GM23338 (cell line): ENCODE data around the gene MEIS3. TPM values are rescaled to one million over a fixed set of nuclear protein-coding genes. Genes with fewer than 3 reads are reported as not detected.

ENCODE experiments used
- ATAC-seq: fragments of 200-7000 bp; cut with Tn5 transposase; 3 replicates; pipeline ENCODE4 v1.9.1; 2020
- DNase-seq: peaks from one replicate; pipeline ENCODE4 v3.0.0-alpha.2; 2015; ENCODE audit warnings: low spot score
- H2AFZ ChIP-seq: fragments of 200-600 bp; sonication (generic); 2 replicates; pipeline ENCODE4 v1.8.0; 2016; ENCODE audit warnings: antibody characterized with exemption, mild to moderate bottlenecking, moderate library complexity
- H3F3A ChIP-seq: fragments of 200-600 bp; sonication (generic); replicated peaks from 2 replicates; pipeline ENCODE4 v1.8.0; 2017; ENCODE audit warnings: antibody characterized with exemption, mixed run types, low read depth
- H3K27ac ChIP-seq: fragments of 200-600 bp; sonication (generic); 2 replicates; pipeline ENCODE4 v1.6.1; 2016; ENCODE audit warnings: low read depth
- H3K27me3 ChIP-seq: fragments of 200-600 bp; sonication (generic); 2 replicates; pipeline ENCODE4 v1.8.0; 2016; ENCODE audit warnings: mild to moderate bottlenecking, mixed run types, moderate library complexity; ENCODE audit not compliant: insufficient read depth
- H3K36me3 ChIP-seq: fragments of 200-600 bp; sonication (generic); 2 replicates; pipeline ENCODE4 v1.8.0; 2016; ENCODE audit warnings: mild to moderate bottlenecking; ENCODE audit not compliant: insufficient read depth
- H3K4me1 ChIP-seq: fragments of 200-600 bp; sonication (generic); 2 replicates; pipeline ENCODE4 v1.8.0; 2016; ENCODE audit warnings: mild to moderate bottlenecking, moderate library complexity; ENCODE audit not compliant: insufficient read depth
- H3K4me2 ChIP-seq: fragments of 200-600 bp; sonication (generic); 2 replicates; pipeline ENCODE4 v1.7.1; 2017; ENCODE audit warnings: mixed run types
- H3K4me3 ChIP-seq: fragments of 200-600 bp; sonication (generic); 2 replicates; pipeline ENCODE4 v1.6.1; 2016; ENCODE audit warnings: mixed run types
- H3K79me2 ChIP-seq: fragments of 200-600 bp; sonication (generic); replicated peaks from 2 replicates; pipeline ENCODE4 v1.8.0; 2017; ENCODE audit warnings: mild to moderate bottlenecking; ENCODE audit not compliant: insufficient read depth
- H3K9me2 ChIP-seq: fragments of 200-600 bp; sonication (generic); 2 replicates; pipeline ENCODE4 v1.8.0; 2017; ENCODE audit not compliant: insufficient read depth
- H4K20me1 ChIP-seq: fragments of 200-600 bp; sonication (generic); replicated peaks from 2 replicates; pipeline ENCODE4 v1.8.0; 2017; ENCODE audit warnings: mild to moderate bottlenecking; ENCODE audit not compliant: insufficient read depth
- H3K27ac Mint-ChIP-seq: 2 replicates; pipeline ENCODE4 v1.8.0; 2020; ENCODE audit warnings: inconsistent platforms, mild to moderate bottlenecking, moderate library complexity, mixed read lengths
- H3K27me3 Mint-ChIP-seq: 3 replicates; pipeline ENCODE4 v1.8.0; 2022; ENCODE audit warnings: low read depth, mild to moderate bottlenecking, moderate library complexity, mixed read lengths, inconsistent platforms; ENCODE audit not compliant: insufficient read depth, poor library complexity
- H3K36me3 Mint-ChIP-seq: 3 replicates; pipeline ENCODE4 v1.8.0; 2021; ENCODE audit warnings: low read depth, mild to moderate bottlenecking, inconsistent platforms, moderate library complexity, mixed read lengths
- H3K4me1 Mint-ChIP-seq: 3 replicates; pipeline ENCODE4 v1.8.0; 2020; ENCODE audit warnings: mild to moderate bottlenecking, inconsistent platforms, mixed read lengths
- H3K4me3 Mint-ChIP-seq: 3 replicates; pipeline ENCODE4 v1.8.0; 2021; ENCODE audit warnings: moderate library complexity, mild to moderate bottlenecking, inconsistent platforms, mixed read lengths
- H3K9me3 Mint-ChIP-seq: 3 replicates; pipeline ENCODE4 v1.8.0; 2020; ENCODE audit warnings: moderate library complexity, mild to moderate bottlenecking, inconsistent platforms, mixed read lengths
- CREB1 ChIP-seq: fragments of 250-450 bp; sonication (Bioruptor Pico); IDR thresholded peaks from 2 replicates; pipeline ENCODE4 v1.5.0; 2020; ENCODE audit warnings: low read depth, mild to moderate bottlenecking, moderate library complexity
- CTCF ChIP-seq, 2 experiments: fragments of 200-600 bp in 1 of 2; sonication (generic) in 1 of 2; conservative IDR thresholded peaks; 2 replicates each; pipeline versions ENCODE4 v1.5.1 to v1.6.1; 2016 to 2017; ENCODE audit warnings: antibody characterized with exemption in 2 of 2, low read depth in 2 of 2, mild to moderate bottlenecking in 2 of 2, moderate library complexity in 1 of 2
- ETS1 ChIP-seq: IDR thresholded peaks from 2 replicates; pipeline ENCODE4 v1.6.1; 2016; ENCODE audit warnings: antibody characterized with exemption
- EZH2 ChIP-seq: fragments of 200-600 bp; sonication (generic); IDR thresholded peaks from one replicate; pipeline ENCODE4 v1.8.0; 2017; ENCODE audit warnings: antibody characterized with exemption, mild to moderate bottlenecking, low read depth; ENCODE audit not compliant: unreplicated experiment
- EZH2phosphoT487 ChIP-seq: fragments of 200-600 bp; sonication (generic); IDR thresholded peaks from one replicate; pipeline ENCODE4 v1.8.1; 2018; ENCODE audit warnings: antibody characterized with exemption; ENCODE audit not compliant: unreplicated experiment
- JUNB ChIP-seq: IDR thresholded peaks from one replicate; pipeline ENCODE4 v1.6.1; 2016; ENCODE audit warnings: antibody characterized with exemption; ENCODE audit not compliant: unreplicated experiment
- NANOG ChIP-seq: IDR thresholded peaks from 2 replicates; pipeline ENCODE4 v1.6.1; 2016; ENCODE audit warnings: antibody characterized with exemption, borderline replicate concordance
- POLR2AphosphoS5 ChIP-seq: IDR thresholded peaks from 2 replicates; pipeline ENCODE4 v1.6.1; 2016; ENCODE audit warnings: antibody characterized with exemption, low read depth
- REST ChIP-seq: IDR thresholded peaks from one replicate; pipeline ENCODE4 v1.6.1; 2018; ENCODE audit warnings: antibody characterized with exemption; ENCODE audit not compliant: unreplicated experiment
- STAT1 ChIP-seq: IDR thresholded peaks from one replicate; pipeline ENCODE4 v1.6.1; 2016; ENCODE audit warnings: antibody characterized with exemption; ENCODE audit not compliant: unreplicated experiment
- ZNF114 ChIP-seq: fragments of 250-450 bp; sonication (Bioruptor Pico); IDR thresholded peaks from 2 replicates; pipeline ENCODE4 v1.5.0; 2020; ENCODE audit warnings: mild to moderate bottlenecking, moderate library complexity
- ZNF331 ChIP-seq: fragments of 250-450 bp; sonication (Bioruptor Pico); IDR thresholded peaks from 2 replicates; pipeline ENCODE4 v1.5.0; 2020; ENCODE audit warnings: low read depth, mild to moderate bottlenecking, moderate library complexity
- ZNF462 ChIP-seq: fragments of 250-450 bp; sonication (Bioruptor Pico); IDR thresholded peaks from 2 replicates; pipeline ENCODE4 v1.5.0; 2020; ENCODE audit warnings: mild to moderate bottlenecking, moderate library complexity
- polyA plus RNA-seq: library from polyadenylated mRNA; unstranded; fragments of >200 nt; fragmentation: Nextera tagmentation; extraction: Ambion mirVana; gene quantifications from 2 replicates; pipeline ENCODE4 v1.2.1, GENCODE V29; 2016
- total RNA-seq: library from RNA; depleted of rRNA; stranded (reverse); fragments of >200 nt; shearing (Covaris generic); gene quantifications from 2 replicates; pipeline ENCODE4 v1.2.3, GENCODE V29; 2014

MEIS3 gene
- total and polyA plus RNA-seq, 2 experiments from 2014 or later, result 20.6 to 33.7 TPM

- no peak for TF ChIP-seq REST
- TF ChIP-seq ETS1, result no peak
- no peak for TF ChIP-seq CTCF (conservative IDR thresholded peaks at IDR 0.05; ENCODE audit: low read depth in 2 of 2)
- TF ChIP-seq CREB1 (CRISPR knock-in tag), result no peak
- TF ChIP-seq ZNF331 (CRISPR knock-in tag), result no peak
- TF ChIP-seq EZH2phosphoT487, result no peak
- TF ChIP-seq POLR2AphosphoS5, result no peak
- no peak for TF ChIP-seq NANOG
- TF ChIP-seq ZNF114 (CRISPR knock-in tag), result no peak
- no peak for TF ChIP-seq STAT1
- TF ChIP-seq JUNB, result no peak
- no peak for TF ChIP-seq EZH2
Observed at GRCh38 chr19:47356900-47357299, 62.4 kb downstream of the MEIS3 start (continued).

GRCh38 chr19:47353307-47353712 is 66.0 kb downstream of the MEIS3 start:
- H2AFZ ChIP-seq, result no peak overlapping the region
- Mint-ChIP-seq H3K9me3 (peaks cover 15% of the 10 kb centered on the region; the same call in 2 of the 3 replicates), H3K4me1 (peaks cover 28% of the 10 kb centered on the region), H3K36me3 (peaks cover 90% of the 10 kb centered on the region), H3K27me3 (peaks cover 16% of the 10 kb centered on the region), H3K4me3 (no peak overlapping the region), H3K27ac (no peak overlapping the region)
- DNase-seq (no peak), ATAC-seq (no peak)
- no peak overlapping the region for H3K4me2 ChIP-seq
- H3K27ac ChIP-seq, result no peak overlapping the region
- H3K9me2 ChIP-seq, result no peaks in the 10 kb centered on the region
- H3F3A ChIP-seq, result peaks cover 16% of the 10 kb centered on the region
- peaks cover 34% of the 10 kb centered on the region for H3K36me3 ChIP-seq
- H3K4me3 ChIP-seq, result no peak overlapping the region
- H3K4me1 ChIP-seq, result peaks cover 16% of the 10 kb centered on the region
- peaks cover 26% of the 10 kb centered on the region for H4K20me1 ChIP-seq
- peaks cover 2% of the 10 kb centered on the region; the same call in 1 of the 2 replicates for H3K27me3 ChIP-seq
- peaks cover 60% of the 10 kb centered on the region for H3K79me2 ChIP-seq
- TF ChIP-seq NANOG (no peak), ZNF462 (CRISPR knock-in tag) (no peak), EZH2phosphoT487 (no peak), POLR2AphosphoS5 (no peak)
